HEK293 (cell line): ENCODE results near the gene XPO4.
A peak's percentile ranks its signal among the peaks of the same experiment; 100 is the strongest.

Experiments used
- CTCF ChIA-PET: fragments of 350-600 bp; formaldehyde crosslinking; extraction: SDS; loops from one replicate; lab custom pipeline; 2021; ENCODE audit warnings: antibody characterized with exemption; lab: Yijun Ruan, JAX
- POLR2A ChIA-PET: fragments of 300-600 bp; formaldehyde crosslinking; extraction: SDS; loops from one replicate; lab custom pipeline; 2020; ENCODE audit warnings: antibody characterized with exemption, inconsistent platforms; lab: Yijun Ruan, JAX
- H3K27ac ChIP-seq: fragments of 200-500 bp; sonication (Bioruptor generic); 2 replicates; pipeline ENCODE4 v1.5.1; 2014; ENCODE audit warnings: low read depth, low read length, control low read depth, inconsistent platforms; ENCODE audit errors: extremely low read depth
- H3K36me3 ChIP-seq, 2 experiments: fragments of 200-500 bp in 1 of 2; sonication (Bioruptor generic) in 1 of 2; 1 replicate in 1 of 2; 2 replicates in 1 of 2; pipeline ENCODE4 v1.5.1; 2014 to 2017; ENCODE audit warnings: inconsistent platforms in 2 of 2, low read length in 2 of 2; ENCODE audit not compliant: control insufficient read depth in 2 of 2, insufficient read depth in 1 of 2
- H3K4me1 ChIP-seq: fragments of 200-500 bp; sonication (Bioruptor generic); 2 replicates; pipeline ENCODE4 v1.5.1; 2014; ENCODE audit warnings: mild to moderate bottlenecking, low read length, inconsistent platforms; ENCODE audit not compliant: control insufficient read depth, insufficient read depth
- H3K4me3 ChIP-seq: 2 replicates; pipeline ENCODE4 v1.5.1; 2011; ENCODE audit warnings: low read depth, mild to moderate bottlenecking, control low read depth, low read length, moderate library complexity
- H3K9me3 ChIP-seq: fragments of 200-500 bp; sonication (Bioruptor generic); 2 replicates; pipeline ENCODE4 v1.5.1; 2014; ENCODE audit warnings: low read depth, low read length, inconsistent platforms; ENCODE audit not compliant: control insufficient read depth, insufficient read depth
- GFI1B ChIP-seq: fragments of 450-650 bp; formaldehyde crosslinking; IDR thresholded peaks from 2 replicates; pipeline ENCODE4 v1.5.1; 2016; ENCODE audit warnings: missing biosample characterization, missing genetic modification characterization
- KLF9 ChIP-seq: fragments of 450-650 bp; formaldehyde crosslinking; IDR thresholded peaks from 2 replicates; pipeline ENCODE4 v1.5.1; 2016; ENCODE audit warnings: missing biosample characterization, missing genetic modification characterization, low read depth
- SETDB1 ChIP-seq: IDR thresholded peaks from one replicate; pipeline ENCODE4 v1.6.1; 2017; ENCODE audit warnings: mild to moderate bottlenecking, low read length, moderate library complexity, mixed read lengths; ENCODE audit not compliant: insufficient read length
- YY2 ChIP-seq: fragments of 450-650 bp; formaldehyde crosslinking; IDR thresholded peaks from 2 replicates; pipeline ENCODE4 v1.5.1; 2016; ENCODE audit warnings: missing biosample characterization, missing genetic modification characterization
- ZBTB17 ChIP-seq: fragments of 450-650 bp; formaldehyde crosslinking; IDR thresholded peaks from 2 replicates; pipeline ENCODE4 v1.5.1; 2016; ENCODE audit warnings: missing biosample characterization, missing genetic modification characterization
- ZNF132 ChIP-seq: fragments of 450-650 bp; formaldehyde crosslinking; IDR thresholded peaks from 2 replicates; pipeline ENCODE4 v1.5.1; 2017; ENCODE audit warnings: missing biosample characterization, missing genetic modification characterization, borderline replicate concordance
- ZNF133 ChIP-seq: fragments of 450-650 bp; formaldehyde crosslinking; IDR thresholded peaks from 2 replicates; pipeline ENCODE4 v1.5.1; 2016; ENCODE audit warnings: missing biosample characterization, missing genetic modification characterization
- ZNF140 ChIP-seq: fragments of 450-650 bp; formaldehyde crosslinking; IDR thresholded peaks from 2 replicates; pipeline ENCODE4 v1.5.1; 2016; ENCODE audit warnings: missing biosample characterization, missing genetic modification characterization
- ZNF146 ChIP-seq: fragments of 450-650 bp; formaldehyde crosslinking; IDR thresholded peaks from 2 replicates; pipeline ENCODE4 v1.5.1; 2016; ENCODE audit warnings: missing biosample characterization, missing genetic modification characterization
- ZNF2 ChIP-seq: fragments of 450-650 bp; formaldehyde crosslinking; IDR thresholded peaks from 2 replicates; pipeline ENCODE4 v1.5.1; 2016; ENCODE audit warnings: missing biosample characterization, missing genetic modification characterization
- ZNF202 ChIP-seq: fragments of 450-650 bp; formaldehyde crosslinking; IDR thresholded peaks from 2 replicates; pipeline ENCODE4 v1.5.1; 2016; ENCODE audit warnings: missing biosample characterization, missing genetic modification characterization, borderline replicate concordance
- ZNF221 ChIP-seq: fragments of 450-650 bp; formaldehyde crosslinking; IDR thresholded peaks from 2 replicates; pipeline ENCODE4 v1.5.1; 2017; ENCODE audit warnings: missing biosample characterization, missing genetic modification characterization, borderline replicate concordance
- ZNF280C ChIP-seq: fragments of 450-650 bp; formaldehyde crosslinking; IDR thresholded peaks from 2 replicates; pipeline ENCODE4 v1.5.1; 2016; ENCODE audit warnings: missing biosample characterization, missing genetic modification characterization
- ZNF362 ChIP-seq: fragments of 450-650 bp; formaldehyde crosslinking; IDR thresholded peaks from 2 replicates; pipeline ENCODE4 v1.5.1; 2016; ENCODE audit warnings: missing biosample characterization, missing genetic modification characterization
- ZNF423 ChIP-seq: fragments of 450-650 bp; formaldehyde crosslinking; IDR thresholded peaks from 2 replicates; pipeline ENCODE4 v1.5.1; 2016; ENCODE audit warnings: missing biosample characterization, missing genetic modification characterization
- ZNF548 ChIP-seq: fragments of 450-650 bp; formaldehyde crosslinking; IDR thresholded peaks from 2 replicates; pipeline ENCODE4 v1.5.1; 2016; ENCODE audit warnings: missing biosample characterization, missing genetic modification characterization
- ZNF704 ChIP-seq: fragments of 450-650 bp; formaldehyde crosslinking; IDR thresholded peaks from 2 replicates; pipeline ENCODE4 v1.5.1; 2016; ENCODE audit warnings: missing biosample characterization, missing genetic modification characterization
- ZNF707 ChIP-seq: fragments of 450-650 bp; formaldehyde crosslinking; IDR thresholded peaks from 2 replicates; pipeline ENCODE4 v1.5.1; 2016; ENCODE audit warnings: missing biosample characterization, missing genetic modification characterization
- ZNF791 ChIP-seq: fragments of 450-650 bp; formaldehyde crosslinking; IDR thresholded peaks from 2 replicates; pipeline ENCODE4 v1.5.1; 2016; ENCODE audit warnings: missing biosample characterization, missing genetic modification characterization
- ZNF792 ChIP-seq: fragments of 450-650 bp; formaldehyde crosslinking; IDR thresholded peaks from 2 replicates; pipeline ENCODE4 v1.5.1; 2016; ENCODE audit warnings: missing biosample characterization, missing genetic modification characterization

Gene XPO4

GRCh38 chr13:20760872-20761271, 141.7 kb downstream of the XPO4 start (continued):
- TF ChIP-seq ZNF792: no peak
- no peak for TF ChIP-seq ZNF221 (tag by site-specific recombination)
- TF ChIP-seq ZNF704: no peak
- TF ChIP-seq ZNF280C (tag by site-specific recombination): no peak
- TF ChIP-seq GFI1B (tag by site-specific recombination): no peak

- Histone ChIP-seq H3K4me3 (no peak overlapping the region), H3K9me3 (no peaks in the 10 kb centered on the region), H3K36me3 (peaks cover 0 to 12% of the 10 kb centered on the region in 2 experiments; a peak in 1 of 3 replicates), H3K27ac (no peak overlapping the region), H3K4me1 (no peaks in the 10 kb centered on the region)
- TF ChIP-seq ZNF791 (tag by site-specific recombination): no peak
- TF ChIP-seq ZNF792: no peak
- TF ChIP-seq ZNF707 (tag by site-specific recombination): no peak
- no peak for TF ChIP-seq ZNF146 (tag by site-specific recombination)
- no peak for TF ChIP-seq ZNF423
- peak; percentile 88 for TF ChIP-seq SETDB1
- CTCF ChIA-PET: no interaction called here
- POLR2A ChIA-PET: no interaction called here
Measured at GRCh38 chr13:20754009-20754408, 148.5 kb downstream of the XPO4 start.

- ChIA-PET POLR2A (no interaction called here), CTCF (no interaction called here)
- no peak for TF ChIP-seq YY2 (tag by site-specific recombination)
- TF ChIP-seq ZNF202 (tag by site-specific recombination): no peak
- no peak for TF ChIP-seq ZNF132
- TF ChIP-seq ZBTB17 (tag by site-specific recombination): no peak
- no peak for TF ChIP-seq ZNF548 (tag by site-specific recombination)
- TF ChIP-seq ZNF140: no peak
- no peak for TF ChIP-seq ZNF133 (tag by site-specific recombination)
- no peak for TF ChIP-seq ZNF2
- TF ChIP-seq ZNF362 (tag by site-specific recombination): no peak
- TF ChIP-seq KLF9 (tag by site-specific recombination): no peak
- Histone ChIP-seq H3K9me3 (no peaks in the 10 kb centered on the region), H3K4me1 (no peaks in the 10 kb centered on the region), H3K27ac (no peak overlapping the region), H3K36me3 (no peaks in the 10 kb centered on the region), H3K4me3 (no peak overlapping the region)
Measured at GRCh38 chr13:20749377-20749776, 153.2 kb downstream of the XPO4 start.
